Measurements from ENCODE around the gene CHRM2.

GRCh38 chr7:136958016-136958415 lies 89.6 kb downstream of the CHRM2 start:
- TF ChIP-seq, protein P1, sequence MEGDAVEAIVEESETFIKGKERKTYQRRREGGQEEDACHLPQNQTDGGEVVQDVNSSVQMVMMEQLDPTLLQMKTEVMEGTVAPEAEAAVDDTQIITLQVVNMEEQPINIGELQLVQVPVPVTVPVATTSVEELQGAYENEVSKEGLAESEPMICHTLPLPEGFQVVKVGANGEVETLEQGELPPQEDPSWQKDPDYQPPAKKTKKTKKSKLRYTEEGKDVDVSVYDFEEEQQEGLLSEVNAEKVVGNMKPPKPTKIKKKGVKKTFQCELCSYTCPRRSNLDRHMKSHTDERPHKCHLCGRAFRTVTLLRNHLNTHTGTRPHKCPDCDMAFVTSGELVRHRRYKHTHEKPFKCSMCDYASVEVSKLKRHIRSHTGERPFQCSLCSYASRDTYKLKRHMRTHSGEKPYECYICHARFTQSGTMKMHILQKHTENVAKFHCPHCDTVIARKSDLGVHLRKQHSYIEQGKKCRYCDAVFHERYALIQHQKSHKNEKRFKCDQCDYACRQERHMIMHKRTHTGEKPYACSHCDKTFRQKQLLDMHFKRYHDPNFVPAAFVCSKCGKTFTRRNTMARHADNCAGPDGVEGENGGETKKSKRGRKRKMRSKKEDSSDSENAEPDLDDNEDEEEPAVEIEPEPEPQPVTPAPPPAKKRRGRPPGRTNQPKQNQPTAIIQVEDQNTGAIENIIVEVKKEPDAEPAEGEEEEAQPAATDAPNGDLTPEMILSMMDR (optimal IDR thresholded peaks at IDR 0.05 in 1 of 3, IDR thresholded peaks at IDR 0.05 in 1 of 3, conservative IDR thresholded peaks at IDR 0.05 in 1 of 3; ENCODE audit: extremely low read depth in 1 of 3, insufficient read depth in 2 of 3, low read length in 3 of 3), result no peak
- TF ChIP-seq EZH2 (IDR thresholded peaks at IDR 0.05; ENCODE audit: low read length), result no peak
